DND-41 (cell line): ENCODE measurements around the gene XAGE3.
"Not testable (repeated sequence)": the region's sequence is repeated elsewhere in the genome, so short reads cannot be mapped to it uniquely, and the experiment has no call there.

Experiments used
- ATAC-seq: fragments of 200-7000 bp; cut with Tn5 transposase; 3 replicates; pipeline ENCODE4 v1.9.1; 2021; ENCODE audit warnings: low read depth; ENCODE audit not compliant: insufficient read depth
- DNase-seq: peaks from one replicate; pipeline ENCODE4 v3.0.0-alpha.2; 2020
- H2AFZ ChIP-seq: 2 replicates; pipeline ENCODE4 v1.6.0; 2012; ENCODE audit warnings: low read depth, low read length
- H3K27ac ChIP-seq: 2 replicates; pipeline ENCODE4 v1.5.1; 2012; ENCODE audit warnings: low read length, inconsistent platforms
- H3K27me3 ChIP-seq: fragments of 200-600 bp; sonication (generic); 2 replicates; pipeline ENCODE4 v1.6.0; 2012; ENCODE audit warnings: low read length, mild to moderate bottlenecking, inconsistent platforms; ENCODE audit not compliant: insufficient read depth, poor library complexity
- H3K36me3 ChIP-seq: 2 replicates; pipeline ENCODE4 v1.5.1; 2012; ENCODE audit warnings: low read length, inconsistent platforms; ENCODE audit not compliant: insufficient read depth
- H3K4me1 ChIP-seq: 2 replicates; pipeline ENCODE4 v1.5.1; 2012; ENCODE audit warnings: mild to moderate bottlenecking, low read length; ENCODE audit not compliant: insufficient read depth
- H3K4me2 ChIP-seq: 2 replicates; pipeline ENCODE4 v1.6.0; 2012; ENCODE audit warnings: mild to moderate bottlenecking, moderate library complexity, low read length, inconsistent platforms; ENCODE audit not compliant: insufficient read depth
- H3K4me3 ChIP-seq, 2 experiments: fragments of 200-600 bp in 1 of 2; shearing (Covaris generic) in 1 of 2; 2 replicates each; pipeline ENCODE4 v1.5.1; 2012 to 2016; ENCODE audit warnings: inconsistent platforms in 2 of 2, low read length in 2 of 2, mild to moderate bottlenecking in 2 of 2, low read depth in 1 of 2, moderate library complexity in 1 of 2
- H3K79me2 ChIP-seq: 2 replicates; pipeline ENCODE4 v1.6.0; 2012; ENCODE audit warnings: low read length, inconsistent platforms; ENCODE audit not compliant: insufficient read depth
- H3K9ac ChIP-seq: 2 replicates; pipeline ENCODE4 v1.6.0; 2012; ENCODE audit warnings: low read depth, mild to moderate bottlenecking, inconsistent platforms, low read length, moderate library complexity
- H3K9me3 ChIP-seq: 2 replicates; pipeline ENCODE4 v1.5.1; 2012; ENCODE audit warnings: low read length, moderate library complexity, mild to moderate bottlenecking, inconsistent platforms; ENCODE audit not compliant: insufficient read depth, severe bottlenecking
- H4K20me1 ChIP-seq: 2 replicates; pipeline ENCODE4 v1.6.0; 2012; ENCODE audit warnings: low read length; ENCODE audit not compliant: insufficient read depth

The XAGE3 gene

GRCh38 chrX:52905531-52905930 lies 37.6 kb upstream of the XAGE3 start:
- H3K9me3 ChIP-seq, DNase-seq, H3K4me1 ChIP-seq, H3K9ac ChIP-seq, H3K4me2 ChIP-seq, ATAC-seq, H2AFZ ChIP-seq, H3K4me3 ChIP-seq, H3K79me2 ChIP-seq, H3K27me3 ChIP-seq, H3K27ac ChIP-seq, H3K36me3 ChIP-seq, H4K20me1 ChIP-seq: not testable (repeated sequence)

- not testable (repeated sequence) for H3K4me3 ChIP-seq, H3K79me2 ChIP-seq, H3K27me3 ChIP-seq, H3K27ac ChIP-seq, H3K36me3 ChIP-seq, H2AFZ ChIP-seq, H3K9ac ChIP-seq, H3K4me2 ChIP-seq, H3K9me3 ChIP-seq, H3K4me1 ChIP-seq, H4K20me1 ChIP-seq, DNase-seq
- ATAC-seq, result peak; percentile 89
Measured at GRCh38 chrX:52896855-52897709, 29.2 kb upstream of the XAGE3 start, which contains the start of gene FAM156B. FAM156B (plus strand) TSS chrX:52897330; CDS start chrX:52907226, 9,896 bp downstream.

GRCh38 chrX:52896438-52896837 lies 28.6 kb upstream of the XAGE3 start:
- not testable (repeated sequence) for H2AFZ ChIP-seq, DNase-seq, ATAC-seq, H3K36me3 ChIP-seq, H3K79me2 ChIP-seq, H3K27me3 ChIP-seq, H3K27ac ChIP-seq, H3K9me3 ChIP-seq, H4K20me1 ChIP-seq, H3K4me1 ChIP-seq, H3K4me2 ChIP-seq, H3K4me3 ChIP-seq, H3K9ac ChIP-seq

GRCh38 chrX:52888090-52888489 lies 20.2 kb upstream of the XAGE3 start:
- H3K4me3 ChIP-seq, H3K4me2 ChIP-seq, DNase-seq, H2AFZ ChIP-seq, H3K27me3 ChIP-seq, H3K36me3 ChIP-seq, H3K4me1 ChIP-seq, H3K9ac ChIP-seq, H3K79me2 ChIP-seq, H3K9me3 ChIP-seq, H4K20me1 ChIP-seq, H3K27ac ChIP-seq, ATAC-seq: not testable (repeated sequence)

GRCh38 chrX:52887459-52887858 lies 19.6 kb upstream of the XAGE3 start:
- not testable (repeated sequence) for H4K20me1 ChIP-seq, H3K4me1 ChIP-seq, H3K79me2 ChIP-seq, H3K9ac ChIP-seq, H3K36me3 ChIP-seq, H2AFZ ChIP-seq, H3K27me3 ChIP-seq, H3K27ac ChIP-seq, H3K9me3 ChIP-seq, H3K4me3 ChIP-seq, ATAC-seq, DNase-seq, H3K4me2 ChIP-seq

- H3K27me3 ChIP-seq, H3K4me3 ChIP-seq, H3K36me3 ChIP-seq, H4K20me1 ChIP-seq, H2AFZ ChIP-seq, H3K9ac ChIP-seq, H3K27ac ChIP-seq, ATAC-seq, DNase-seq, H3K79me2 ChIP-seq, H3K4me2 ChIP-seq, H3K4me1 ChIP-seq, H3K9me3 ChIP-seq: not testable (repeated sequence)
Measured at GRCh38 chrX:52876386-52876785, 8.5 kb upstream of the XAGE3 start.

- H4K20me1 ChIP-seq, result not testable (repeated sequence)
Measured at GRCh38 chrX:52875436-52875835, 7.6 kb upstream of the XAGE3 start.

More at GRCh38 chrX:52875436-52875835, 7.6 kb upstream of the XAGE3 start:
- H3K4me3 ChIP-seq, H3K79me2 ChIP-seq, H3K4me1 ChIP-seq, H3K27ac ChIP-seq, H3K4me2 ChIP-seq, H3K27me3 ChIP-seq, ATAC-seq, H3K9ac ChIP-seq, H3K9me3 ChIP-seq, H2AFZ ChIP-seq, H3K36me3 ChIP-seq, DNase-seq: not testable (repeated sequence)
